Parathyroid adenoma (tissue), 2 donors: ENCODE results near the gene RNF26.

Experiments used
- H2AFZ ChIP-seq: fragments of 300-600 bp; sonication (generic); one replicate; pipeline ENCODE4 v1.7.0; 2017; ENCODE audit warnings: antibody characterized with exemption, mild to moderate bottlenecking
- H3K27ac ChIP-seq: fragments of 300-600 bp; sonication (generic); one replicate; pipeline ENCODE4 v1.7.0; 2017
- H3K27me3 ChIP-seq: fragments of 300-600 bp; sonication (generic); one replicate; pipeline ENCODE4 v1.7.0; 2017; ENCODE audit warnings: low read length; ENCODE audit not compliant: control insufficient read depth, insufficient read depth
- H3K36me3 ChIP-seq: fragments of 300-600 bp; sonication (generic); one replicate; pipeline ENCODE4 v1.7.0; 2017; ENCODE audit warnings: low read length; ENCODE audit not compliant: control insufficient read depth, insufficient read depth
- H3K4me1 ChIP-seq: fragments of 300-600 bp; sonication (generic); one replicate; pipeline ENCODE4 v1.7.0; 2017; ENCODE audit warnings: control low read depth
- H3K4me2 ChIP-seq: fragments of 300-600 bp; sonication (generic); one replicate; pipeline ENCODE4 v1.7.0; 2017; ENCODE audit warnings: low read length
- H3K4me3 ChIP-seq: fragments of 300-600 bp; sonication (generic); one replicate; pipeline ENCODE4 v1.7.0; 2017; ENCODE audit warnings: low read depth, low read length
- H3K79me2 ChIP-seq: fragments of 300-600 bp; sonication (generic); one replicate; pipeline ENCODE4 v1.7.0; 2017; ENCODE audit warnings: control low read depth
- H3K9ac ChIP-seq: fragments of 300-600 bp; sonication (generic); one replicate; pipeline ENCODE4 v1.7.0; 2017; ENCODE audit warnings: mild to moderate bottlenecking
- H3K9me3 ChIP-seq: fragments of 300-600 bp; sonication (generic); one replicate; pipeline ENCODE4 v1.7.0; 2017; ENCODE audit warnings: low read length; ENCODE audit not compliant: control insufficient read depth
- CTCF ChIP-seq: fragments of 300-600 bp; sonication (generic); IDR thresholded peaks from one replicate; pipeline ENCODE4 v1.7.0; 2017; ENCODE audit warnings: antibody characterized with exemption, mild to moderate bottlenecking
- donor health status: primary hyperparathyroidism.

The RNF26 gene

GRCh38 chr11:119318240-119319135 lies 15.8 kb upstream of the RNF26 start:
- H2AFZ ChIP-seq: no peak overlapping the region
- H3K4me1 ChIP-seq: peaks cover 4% of the 10 kb centered on the region
- TF ChIP-seq CTCF: no peak
- no peaks in the 10 kb centered on the region for H3K36me3 ChIP-seq
- H3K4me2 ChIP-seq: no peak overlapping the region
- no peaks in the 10 kb centered on the region for H3K9me3 ChIP-seq
- H3K27me3 ChIP-seq: no peaks in the 10 kb centered on the region
- no peak overlapping the region for H3K4me3 ChIP-seq
- no peak overlapping the region for H3K9ac ChIP-seq
- H3K79me2 ChIP-seq: no peaks in the 10 kb centered on the region
- peak overlapping the region; percentile 70 for H3K27ac ChIP-seq

GRCh38 chr11:119319136-119319699 lies 15.1 kb upstream of the RNF26 start:
- Histone ChIP-seq H3K27me3 (no peaks in the 10 kb centered on the region), H3K4me3 (no peak overlapping the region), H3K27ac (peak overlapping the region; percentile 70), H3K36me3 (no peaks in the 10 kb centered on the region), H3K4me1 (peaks cover 4% of the 10 kb centered on the region), H3K9ac (no peak overlapping the region), H3K9me3 (no peaks in the 10 kb centered on the region), H3K79me2 (no peaks in the 10 kb centered on the region), H2AFZ (no peak overlapping the region), H3K4me2 (no peak overlapping the region)
- no peak for TF ChIP-seq CTCF

GRCh38 chr11:119319700-119320239 lies 14.6 kb upstream of the RNF26 start:
- H2AFZ ChIP-seq: no peak overlapping the region
- no peak for TF ChIP-seq CTCF
- no peaks in the 10 kb centered on the region for H3K79me2 ChIP-seq
- H3K36me3 ChIP-seq: no peaks in the 10 kb centered on the region
- no peak overlapping the region for H3K4me3 ChIP-seq
- H3K9ac ChIP-seq: no peak overlapping the region
- H3K27ac ChIP-seq: peak overlapping the region; percentile 70
- no peaks in the 10 kb centered on the region for H3K9me3 ChIP-seq
- H3K27me3 ChIP-seq: no peaks in the 10 kb centered on the region
- H3K4me1 ChIP-seq: peaks cover 4% of the 10 kb centered on the region
- H3K4me2 ChIP-seq: no peak overlapping the region

GRCh38 chr11:119320240-119320775 lies 14.0 kb upstream of the RNF26 start:
- H3K79me2 ChIP-seq: no peaks in the 10 kb centered on the region
- peak overlapping the region; percentile 70 for H3K27ac ChIP-seq
- no peaks in the 10 kb centered on the region for H3K27me3 ChIP-seq
- no peaks in the 10 kb centered on the region for H3K9me3 ChIP-seq
- peak overlapping the region; percentile 88 for H2AFZ ChIP-seq
- TF ChIP-seq CTCF: no peak
- peak overlapping the region; percentile 75 for H3K4me2 ChIP-seq
- H3K4me1 ChIP-seq: peaks cover 4% of the 10 kb centered on the region
- no peak overlapping the region for H3K9ac ChIP-seq
- no peaks in the 10 kb centered on the region for H3K36me3 ChIP-seq
- H3K4me3 ChIP-seq: peak overlapping the region; percentile 44
